Measurements from ENCODE around the gene RASGEF1B. TPM values are rescaled to one million over a fixed set of nuclear protein-coding genes. Genes with fewer than 3 reads are reported as not detected.

Gene RASGEF1B
- total RNA-seq, 1 experiment from 2014 or later: 1.4 TPM

GRCh38 chr4:81459228-81459627 lies 12.5 kb downstream of the RASGEF1B start:
- ChIA-PET POLR2A (ENCODE audit: unreplicated experiment) (no interaction called here), CTCF (no interaction called here)
- no peak overlapping the region for H3K4me3 ChIP-seq (ENCODE audit: low read length)
- BruUV-seq (replicated peaks): no TSS peak
- no peaks in the 10 kb centered on the region for H3K27me3 ChIP-seq (ENCODE audit: low read length)
- H3K27ac ChIP-seq (ENCODE audit: low read length): no peak overlapping the region
- no peak overlapping the region for H2AFZ ChIP-seq (ENCODE audit: low read length)
- intact Hi-C loops (cut with micrococcal nuclease): no loop called here
- H3K4me1 ChIP-seq (ENCODE audit: insufficient read depth, low read length): peaks cover 14% of the 10 kb centered on the region
- H3K36me3 ChIP-seq (ENCODE audit: low read depth, low read length): no peaks in the 10 kb centered on the region
- no peak for ATAC-seq
- no peaks in the 10 kb centered on the region for H3K79me2 ChIP-seq (ENCODE audit: low read length)
- no peaks in the 10 kb centered on the region for H4K20me1 ChIP-seq (ENCODE audit: low read length)
- H3F3A ChIP-seq (ENCODE audit: low read length, unreplicated experiment): no peaks in the 10 kb centered on the region
- DNase-seq: no peak
- H3K9ac ChIP-seq (ENCODE audit: low read length): no peak overlapping the region
- TF ChIP-seq CTCF (conservative IDR thresholded peaks at IDR 0.05; ENCODE audit: low read depth, low read length) (no peak), EZH2phosphoT487 (IDR thresholded peaks at IDR 0.05; ENCODE audit: borderline replicate concordance, low read length) (no peak), EZH2 (IDR thresholded peaks at IDR 0.05; ENCODE audit: low read length, unreplicated experiment) (no peak)
- no peaks in the 10 kb centered on the region for H3K9me2 ChIP-seq (replicated peaks; ENCODE audit: low read length)
- H3K9me3 ChIP-seq (ENCODE audit: low read length): no peaks in the 10 kb centered on the region
- H3K4me2 ChIP-seq (ENCODE audit: low read length): no peak overlapping the region

GRCh38 chr4:81457921-81458520 lies 13.7 kb downstream of the RASGEF1B start:
- TF ChIP-seq EZH2phosphoT487 (IDR thresholded peaks at IDR 0.05; ENCODE audit: borderline replicate concordance, low read length): no peak
- TF ChIP-seq EZH2 (IDR thresholded peaks at IDR 0.05; ENCODE audit: low read length, unreplicated experiment): no peak
- TF ChIP-seq CTCF (conservative IDR thresholded peaks at IDR 0.05; ENCODE audit: low read depth, low read length): no peak
- Histone ChIP-seq H3F3A (ENCODE audit: low read length, unreplicated experiment) (no peaks in the 10 kb centered on the region), H2AFZ (ENCODE audit: low read length) (no peak overlapping the region), H3K9ac (ENCODE audit: low read length) (no peak overlapping the region), H4K20me1 (ENCODE audit: low read length) (no peaks in the 10 kb centered on the region), H3K4me2 (ENCODE audit: low read length) (no peak overlapping the region), H3K79me2 (ENCODE audit: low read length) (no peaks in the 10 kb centered on the region), H3K4me1 (ENCODE audit: insufficient read depth, low read length) (peaks cover 26% of the 10 kb centered on the region), H3K9me2 (replicated peaks; ENCODE audit: low read length) (no peaks in the 10 kb centered on the region), H3K27me3 (ENCODE audit: low read length) (no peaks in the 10 kb centered on the region), H3K27ac (ENCODE audit: low read length) (no peak overlapping the region), H3K9me3 (ENCODE audit: low read length) (no peaks in the 10 kb centered on the region), H3K4me3 (ENCODE audit: low read length) (no peak overlapping the region), H3K36me3 (ENCODE audit: low read depth, low read length) (no peaks in the 10 kb centered on the region)
- BruUV-seq (replicated peaks): no TSS peak
- no peak for DNase-seq
- no peak for ATAC-seq
- POLR2A ChIA-PET (ENCODE audit: unreplicated experiment): no interaction called here
- CTCF ChIA-PET: no interaction called here
- intact Hi-C loops (cut with micrococcal nuclease): no loop called here

GRCh38 chr4:81457345-81457744 lies 14.4 kb downstream of the RASGEF1B start:
- BruUV-seq (replicated peaks): no TSS peak
- POLR2A ChIA-PET (ENCODE audit: unreplicated experiment): no interaction called here

More at GRCh38 chr4:81457345-81457744, 14.4 kb downstream of the RASGEF1B start:
- Histone ChIP-seq H3K27ac (ENCODE audit: low read length) (no peak overlapping the region), H4K20me1 (ENCODE audit: low read length) (no peaks in the 10 kb centered on the region), H3K9ac (ENCODE audit: low read length) (no peak overlapping the region), H2AFZ (ENCODE audit: low read length) (no peak overlapping the region), H3K9me3 (ENCODE audit: low read length) (no peaks in the 10 kb centered on the region), H3K27me3 (ENCODE audit: low read length) (no peaks in the 10 kb centered on the region), H3K9me2 (replicated peaks; ENCODE audit: low read length) (no peaks in the 10 kb centered on the region), H3K4me3 (ENCODE audit: low read length) (no peak overlapping the region), H3F3A (ENCODE audit: low read length, unreplicated experiment) (no peaks in the 10 kb centered on the region), H3K4me1 (ENCODE audit: insufficient read depth, low read length) (peaks cover 31% of the 10 kb centered on the region), H3K36me3 (ENCODE audit: low read depth, low read length) (no peaks in the 10 kb centered on the region), H3K79me2 (ENCODE audit: low read length) (no peaks in the 10 kb centered on the region), H3K4me2 (ENCODE audit: low read length) (no peak overlapping the region)
- DNase-seq (no peak), ATAC-seq (no peak)
- no peak for TF ChIP-seq CTCF (conservative IDR thresholded peaks at IDR 0.05; ENCODE audit: low read depth, low read length)
- TF ChIP-seq EZH2phosphoT487 (IDR thresholded peaks at IDR 0.05; ENCODE audit: borderline replicate concordance, low read length): no peak
- no peak for TF ChIP-seq EZH2 (IDR thresholded peaks at IDR 0.05; ENCODE audit: low read length, unreplicated experiment)
- intact Hi-C loops (cut with micrococcal nuclease): no loop called here
- CTCF ChIA-PET: no interaction called here

All from PC-3 (cell line).